ENCODE data around the gene KDM4C. TPM values are rescaled to one million over a fixed set of nuclear protein-coding genes. Genes with fewer than 3 reads are reported as not detected.

Gene KDM4C
- total RNA-seq, 1 experiment from 2014 or later, result 61.1 TPM

- DNase-seq, result no peak
- no peak overlapping the region for H3K4me3 ChIP-seq (ENCODE audit: low read length)
- H3K9me2 ChIP-seq (replicated peaks; ENCODE audit: insufficient read depth, low read length), result no peaks in the 10 kb centered on the region
- no peaks in the 10 kb centered on the region for H3K9me3 ChIP-seq (ENCODE audit: low read length)
- H3K36me3 ChIP-seq (ENCODE audit: insufficient read depth, low read length), result no peaks in the 10 kb centered on the region
- H3K9ac ChIP-seq (ENCODE audit: low read length), result no peak overlapping the region
- H3K79me2 ChIP-seq (ENCODE audit: low read length), result peaks cover 65% of the 10 kb centered on the region
- peaks cover 24% of the 10 kb centered on the region for H3K4me1 ChIP-seq (ENCODE audit: low read length)
- no peak overlapping the region for H2AFZ ChIP-seq (ENCODE audit: low read length)
- no peak overlapping the region for H3K27ac ChIP-seq (ENCODE audit: low read length)
- H4K20me1 ChIP-seq (ENCODE audit: insufficient read depth, low read depth, low read length), result no peaks in the 10 kb centered on the region
- no peak overlapping the region for H3K4me2 ChIP-seq (ENCODE audit: low read depth, low read length, poor library complexity, severe bottlenecking)
- no peaks in the 10 kb centered on the region for H3K27me3 ChIP-seq (ENCODE audit: low read length)
Observed at GRCh38 chr9:6877671-6878161, 119.9 kb downstream of the KDM4C start.

GRCh38 chr9:6880626-6881025, 122.9 kb downstream of the KDM4C start:
- no peaks in the 10 kb centered on the region for H4K20me1 ChIP-seq (ENCODE audit: insufficient read depth, low read depth, low read length)
- H3K9me3 ChIP-seq (ENCODE audit: low read length), result no peaks in the 10 kb centered on the region
- H3K4me3 ChIP-seq (ENCODE audit: low read length), result no peak overlapping the region
- H3K4me1 ChIP-seq (ENCODE audit: low read length), result peaks cover 31% of the 10 kb centered on the region
- H3K36me3 ChIP-seq (ENCODE audit: insufficient read depth, low read length), result no peaks in the 10 kb centered on the region
- H2AFZ ChIP-seq (ENCODE audit: low read length), result no peak overlapping the region
- H3K9me2 ChIP-seq (replicated peaks; ENCODE audit: insufficient read depth, low read length), result no peaks in the 10 kb centered on the region
- peak overlapping the region; percentile 58 for H3K4me2 ChIP-seq (ENCODE audit: low read depth, low read length, poor library complexity, severe bottlenecking)
- peak overlapping the region; percentile 38; the same call in 1 of the 2 replicates for H3K27ac ChIP-seq (ENCODE audit: low read length)
- DNase-seq, result no peak
- no peak overlapping the region for H3K9ac ChIP-seq (ENCODE audit: low read length)
- H3K79me2 ChIP-seq (ENCODE audit: low read length), result peaks cover 76% of the 10 kb centered on the region
- H3K27me3 ChIP-seq (ENCODE audit: low read length), result no peaks in the 10 kb centered on the region

- Histone ChIP-seq H3K4me1 (ENCODE audit: low read length) (peaks cover 40% of the 10 kb centered on the region), H3K79me2 (ENCODE audit: low read length) (peaks cover 43% of the 10 kb centered on the region), H2AFZ (ENCODE audit: low read length) (no peak overlapping the region), H3K27me3 (ENCODE audit: low read length) (no peaks in the 10 kb centered on the region), H3K4me2 (ENCODE audit: low read depth, low read length, poor library complexity, severe bottlenecking) (no peak overlapping the region), H3K9me3 (ENCODE audit: low read length) (no peaks in the 10 kb centered on the region), H3K4me3 (ENCODE audit: low read length) (no peak overlapping the region), H3K27ac (ENCODE audit: low read length) (no peak overlapping the region), H3K9me2 (replicated peaks; ENCODE audit: insufficient read depth, low read length) (no peaks in the 10 kb centered on the region), H3K9ac (ENCODE audit: low read length) (no peak overlapping the region), H3K36me3 (ENCODE audit: insufficient read depth, low read length) (no peaks in the 10 kb centered on the region), H4K20me1 (ENCODE audit: insufficient read depth, low read depth, low read length) (no peaks in the 10 kb centered on the region)
- no peak for DNase-seq
Observed at GRCh38 chr9:6884101-6884500, 126.3 kb downstream of the KDM4C start.

- H3K9ac ChIP-seq (ENCODE audit: low read length), result no peak overlapping the region
- H4K20me1 ChIP-seq (ENCODE audit: insufficient read depth, low read depth, low read length), result no peaks in the 10 kb centered on the region
- no peaks in the 10 kb centered on the region for H3K9me3 ChIP-seq (ENCODE audit: low read length)
- DNase-seq, result no peak
- H3K4me2 ChIP-seq (ENCODE audit: low read depth, low read length, poor library complexity, severe bottlenecking), result no peak overlapping the region
- H3K27ac ChIP-seq (ENCODE audit: low read length), result no peak overlapping the region
- no peak overlapping the region for H3K4me3 ChIP-seq (ENCODE audit: low read length)
- H2AFZ ChIP-seq (ENCODE audit: low read length), result no peak overlapping the region
- H3K27me3 ChIP-seq (ENCODE audit: low read length), result no peaks in the 10 kb centered on the region
- no peaks in the 10 kb centered on the region for H3K36me3 ChIP-seq (ENCODE audit: insufficient read depth, low read length)
- H3K9me2 ChIP-seq (replicated peaks; ENCODE audit: insufficient read depth, low read length), result no peaks in the 10 kb centered on the region
- peaks cover 40% of the 10 kb centered on the region for H3K4me1 ChIP-seq (ENCODE audit: low read length)
- H3K79me2 ChIP-seq (ENCODE audit: low read length), result peaks cover 35% of the 10 kb centered on the region
Observed at GRCh38 chr9:6884990-6885389, 127.2 kb downstream of the KDM4C start.

GRCh38 chr9:6887051-6887450, 129.3 kb downstream of the KDM4C start:
- Histone ChIP-seq H3K9ac (ENCODE audit: low read length) (no peak overlapping the region), H3K9me3 (ENCODE audit: low read length) (no peaks in the 10 kb centered on the region), H3K4me1 (ENCODE audit: low read length) (peaks cover 42% of the 10 kb centered on the region), H3K4me3 (ENCODE audit: low read length) (no peak overlapping the region), H3K4me2 (ENCODE audit: low read depth, low read length, poor library complexity, severe bottlenecking) (no peak overlapping the region), H3K27me3 (ENCODE audit: low read length) (no peaks in the 10 kb centered on the region), H2AFZ (ENCODE audit: low read length) (no peak overlapping the region), H3K36me3 (ENCODE audit: insufficient read depth, low read length) (no peaks in the 10 kb centered on the region), H3K79me2 (ENCODE audit: low read length) (peaks cover 26% of the 10 kb centered on the region), H4K20me1 (ENCODE audit: insufficient read depth, low read depth, low read length) (no peaks in the 10 kb centered on the region), H3K27ac (ENCODE audit: low read length) (no peak overlapping the region), H3K9me2 (replicated peaks; ENCODE audit: insufficient read depth, low read length) (no peaks in the 10 kb centered on the region)
- no peak for DNase-seq

- peak overlapping the region; percentile 83 for H3K27ac ChIP-seq (ENCODE audit: low read length)
- H3K4me1 ChIP-seq (ENCODE audit: low read length), result peaks cover 43% of the 10 kb centered on the region
- peak; percentile 89 for DNase-seq
- H3K4me3 ChIP-seq (ENCODE audit: low read length), result peak overlapping the region; percentile 51
- H3K79me2 ChIP-seq (ENCODE audit: low read length), result peaks cover 13% of the 10 kb centered on the region; the same call in 1 of the 2 replicates
- H4K20me1 ChIP-seq (ENCODE audit: insufficient read depth, low read depth, low read length), result no peaks in the 10 kb centered on the region
- H3K36me3 ChIP-seq (ENCODE audit: insufficient read depth, low read length), result peaks cover 12% of the 10 kb centered on the region; the same call in 1 of the 2 replicates
- H3K9me2 ChIP-seq (replicated peaks; ENCODE audit: insufficient read depth, low read length), result no peaks in the 10 kb centered on the region
- peak overlapping the region; percentile 72 for H3K4me2 ChIP-seq (ENCODE audit: low read depth, low read length, poor library complexity, severe bottlenecking)
- no peaks in the 10 kb centered on the region for H3K27me3 ChIP-seq (ENCODE audit: low read length)
- no peaks in the 10 kb centered on the region for H3K9me3 ChIP-seq (ENCODE audit: low read length)
- H3K9ac ChIP-seq (ENCODE audit: low read length), result peak overlapping the region; percentile 55
- H2AFZ ChIP-seq (ENCODE audit: low read length), result peak overlapping the region; percentile 64; the same call in 1 of the 2 replicates
Observed at GRCh38 chr9:6889868-6890267, 132.1 kb downstream of the KDM4C start.

GRCh38 chr9:6893350-6894131, 135.8 kb downstream of the KDM4C start:
- Histone ChIP-seq H4K20me1 (ENCODE audit: insufficient read depth, low read depth, low read length) (no peaks in the 10 kb centered on the region), H3K4me1 (ENCODE audit: low read length) (peaks cover 29% of the 10 kb centered on the region), H3K27ac (ENCODE audit: low read length) (no peak overlapping the region), H3K4me3 (ENCODE audit: low read length) (no peak overlapping the region), H3K4me2 (ENCODE audit: low read depth, low read length, poor library complexity, severe bottlenecking) (no peak overlapping the region), H3K36me3 (ENCODE audit: insufficient read depth, low read length) (peaks cover 18% of the 10 kb centered on the region; the same call in 1 of the 2 replicates), H3K9me2 (replicated peaks; ENCODE audit: insufficient read depth, low read length) (no peaks in the 10 kb centered on the region), H3K79me2 (ENCODE audit: low read length) (peaks cover 34% of the 10 kb centered on the region; the same call in 1 of the 2 replicates), H3K27me3 (ENCODE audit: low read length) (no peaks in the 10 kb centered on the region), H3K9ac (ENCODE audit: low read length) (no peak overlapping the region), H2AFZ (ENCODE audit: low read length) (no peak overlapping the region), H3K9me3 (ENCODE audit: low read length) (no peaks in the 10 kb centered on the region)
- no peak for DNase-seq

GRCh38 chr9:6894135-6894534, 136.4 kb downstream of the KDM4C start:
- Histone ChIP-seq H3K27ac (ENCODE audit: low read length) (no peak overlapping the region), H3K27me3 (ENCODE audit: low read length) (no peaks in the 10 kb centered on the region), H3K4me1 (ENCODE audit: low read length) (peaks cover 28% of the 10 kb centered on the region), H3K9me2 (replicated peaks; ENCODE audit: insufficient read depth, low read length) (no peaks in the 10 kb centered on the region), H3K79me2 (ENCODE audit: low read length) (peaks cover 36% of the 10 kb centered on the region; the same call in 1 of the 2 replicates), H2AFZ (ENCODE audit: low read length) (no peak overlapping the region), H3K9ac (ENCODE audit: low read length) (no peak overlapping the region), H3K36me3 (ENCODE audit: insufficient read depth, low read length) (peaks cover 18% of the 10 kb centered on the region; the same call in 1 of the 2 replicates), H3K9me3 (ENCODE audit: low read length) (no peaks in the 10 kb centered on the region), H4K20me1 (ENCODE audit: insufficient read depth, low read depth, low read length) (no peaks in the 10 kb centered on the region), H3K4me2 (ENCODE audit: low read depth, low read length, poor library complexity, severe bottlenecking) (no peak overlapping the region), H3K4me3 (ENCODE audit: low read length) (no peak overlapping the region)
- DNase-seq, result no peak

Measured in Karpas-422 (cell line).